HG02852 (cell line): ENCODE measurements around the gene FBXO30.

Experiments used
- ATAC-seq: cut with Tn5 transposase; IDR thresholded peaks from one replicate; pipeline ENCODE4 v1.9.1; 2021; ENCODE audit warnings: mild to moderate bottlenecking, moderate library complexity; ENCODE audit not compliant: unreplicated experiment

Gene FBXO30

GRCh38 chr6:145758113-145758512 is 56.5 kb downstream of the FBXO30 start:
- ATAC-seq = no peak

- no peak for ATAC-seq
These were observed 58.4 kb downstream of the FBXO30 start for GRCh38 chr6:145756170-145756662.

- no peak for ATAC-seq
These were observed 58.9 kb downstream of the FBXO30 start for GRCh38 chr6:145755682-145756081.

- no peak for ATAC-seq
These were observed 62.0 kb downstream of the FBXO30 start for GRCh38 chr6:145752638-145753037.

GRCh38 chr6:145749632-145750031 is 65.0 kb downstream of the FBXO30 start:
- peak; percentile 97 for ATAC-seq

DNA sequence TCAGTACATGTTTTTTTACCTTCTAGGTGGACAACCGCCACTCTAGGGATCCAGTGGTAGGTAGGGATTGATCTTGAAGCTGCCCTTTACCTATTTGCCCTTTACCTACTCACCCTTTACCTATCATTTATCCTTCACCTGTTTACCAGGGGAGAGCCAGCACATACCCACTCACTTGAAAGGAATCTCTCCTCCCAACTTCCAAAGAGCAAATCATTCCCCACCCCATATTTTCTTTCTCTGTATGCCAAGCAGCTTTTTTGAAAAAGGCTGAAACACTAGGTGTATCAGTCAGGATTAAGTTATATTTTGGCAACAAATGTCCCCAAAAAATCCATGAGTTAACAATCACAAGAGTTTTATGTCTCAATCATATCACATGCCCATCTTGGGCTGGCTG is 68.7 kb downstream of the FBXO30 start:
- no peak for ATAC-seq

DNA sequence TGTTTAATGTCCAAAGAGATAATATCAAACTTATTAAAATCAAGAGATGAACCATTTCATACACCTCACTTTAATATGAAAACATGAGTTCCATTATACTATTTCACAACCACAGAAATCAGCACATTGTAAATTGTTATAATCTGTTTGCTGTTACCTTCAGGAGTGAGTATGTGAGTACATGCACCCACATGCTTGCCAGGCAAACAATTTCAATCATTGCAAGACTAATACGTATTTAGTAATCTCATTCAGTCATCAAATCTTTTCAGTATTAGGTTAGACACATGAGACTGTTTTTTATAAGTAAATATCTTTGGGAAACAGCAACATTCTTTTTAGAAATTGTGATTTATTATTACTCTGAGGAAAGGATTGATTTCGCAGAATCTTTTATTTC is 70.0 kb downstream of the FBXO30 start:
- no peak for ATAC-seq
